CD4-positive, alpha-beta T cell (primary cell): ENCODE measurements around the gene OTOGL. TPM values are rescaled to one million over a fixed set of nuclear protein-coding genes. Genes with fewer than 3 reads are reported as not detected.

ENCODE experiments used
- ATAC-seq: fragments of 200-7000 bp; cut with Tn5 transposase; one replicate; pipeline ENCODE4 v1.10.0; 2022; ENCODE audit warnings: mild to moderate bottlenecking; ENCODE audit not compliant: poor library complexity
- CTCF ChIA-PET: fragments of 350-600 bp; sonication (Branson Sonifier 250); formaldehyde crosslinking; loops from one replicate; lab custom pipeline; 2021; ENCODE audit warnings: antibody characterized with exemption, inconsistent platforms; lab: Charles Lee
- POLR2A ChIA-PET: fragments of 350-600 bp; sonication (Branson Sonifier 250); formaldehyde crosslinking; loops from one replicate; lab custom pipeline; 2021; ENCODE audit warnings: antibody characterized with exemption, inconsistent platforms; lab: Charles Lee
- DNase-seq, 14 experiments: peaks; one replicate each; pipeline ENCODE4 v3.0.0-alpha.2; 2013 to 2020; ENCODE audit warnings: mixed read lengths in 2 of 14
- H3K27ac ChIP-seq, 2 donors: one replicate each; pipeline versions ENCODE4 v1.5.1 to v1.7.0; 2013; ENCODE audit warnings: low read length in 2 of 2, low read depth in 1 of 2, mild to moderate bottlenecking in 1 of 2
- H3K27me3 ChIP-seq, 2 experiments: 1 replicate in 1 of 2; 2 replicates in 1 of 2; pipeline versions ENCODE4 v1.6.1 to v1.7.0; 2013; ENCODE audit warnings: low read length in 2 of 2, control low read depth in 1 of 2, mild to moderate bottlenecking in 1 of 2, moderate library complexity in 1 of 2; ENCODE audit not compliant: insufficient read depth in 2 of 2, control insufficient read depth in 1 of 2
- H3K36me3 ChIP-seq: one replicate; pipeline ENCODE4 v1.6.1; 2013; ENCODE audit warnings: low read length, control low read depth; ENCODE audit not compliant: insufficient read depth
- H3K4me1 ChIP-seq: one replicate; pipeline ENCODE4 v1.6.1; 2013; ENCODE audit warnings: low read length, control low read depth; ENCODE audit not compliant: insufficient read depth
- H3K4me3 ChIP-seq: one replicate; pipeline ENCODE4 v1.5.1; 2013; ENCODE audit warnings: mild to moderate bottlenecking, low read length, moderate library complexity
- H3K9me3 ChIP-seq, 2 experiments: 1 replicate in 1 of 2; 2 replicates in 1 of 2; pipeline versions ENCODE4 v1.6.1 to v1.7.0; 2013; ENCODE audit warnings: low read length in 2 of 2, mild to moderate bottlenecking in 2 of 2, control low read depth in 1 of 2, moderate library complexity in 1 of 2; ENCODE audit not compliant: control insufficient read depth in 1 of 2, insufficient read depth in 1 of 2
- H3K27ac Mint-ChIP-seq: one replicate; pipeline ENCODE4 v1.8.0; 2020; ENCODE audit warnings: mixed read lengths
- H3K27me3 Mint-ChIP-seq: one replicate; pipeline ENCODE4 v1.8.0; 2021; ENCODE audit warnings: mixed read lengths
- H3K36me3 Mint-ChIP-seq: one replicate; pipeline ENCODE4 v1.8.0; 2021; ENCODE audit warnings: low read depth, mixed read lengths
- H3K4me1 Mint-ChIP-seq: one replicate; pipeline ENCODE4 v1.8.0; 2021; ENCODE audit warnings: low read depth, mixed read lengths
- H3K4me3 Mint-ChIP-seq: one replicate; pipeline ENCODE4 v1.8.0; 2020; ENCODE audit warnings: mild to moderate bottlenecking, mixed read lengths
- H3K9me3 Mint-ChIP-seq: one replicate; pipeline ENCODE4 v1.8.0; 2020; ENCODE audit warnings: mixed read lengths
- CTCF ChIP-seq: fragments of 200-600 bp; IDR thresholded peaks from one replicate; pipeline ENCODE4 v1.8.0; 2022; ENCODE audit warnings: antibody characterized with exemption, mild to moderate bottlenecking
- intact Hi-C, 2 experiments: fragments of 100-400 bp; cut with DNase I in 1 of 2; cut with micrococcal nuclease in 1 of 2; formaldehyde crosslinking; loops; one replicate each; pipeline versions ENCODE4 v1.15.1 to v1.9.0; 2023 to 2025; cut with DNase I, micrococcal nuclease
- total RNA-seq, 174 experiments: library from RNA in 2 of 174; stranded (reverse) in 2 of 174; gene quantifications; one replicate each; pipeline ENCODE4 v1.2.3 and lab custom pipeline; 2021 to 2026

Gene OTOGL
- total RNA-seq, 2 experiments from 2014 or later: not detected

GRCh38 chr12:80059102-80059501 is 40.2 kb upstream of the OTOGL start:
- CTCF ChIA-PET: no interaction called here
- H3K4me3 ChIP-seq: no peak overlapping the region
- Mint-ChIP-seq H3K4me1 (no peaks in the 10 kb centered on the region), H3K27me3 (peaks cover 5% of the 10 kb centered on the region), H3K36me3 (no peaks in the 10 kb centered on the region), H3K27ac (no peak overlapping the region), H3K9me3 (no peaks in the 10 kb centered on the region), H3K4me3 (no peak overlapping the region)
- DNase-seq (no peak), ATAC-seq (no peak)
- no peak for TF ChIP-seq CTCF
- POLR2A ChIA-PET: no interaction called here
- H3K4me1 ChIP-seq: no peaks in the 10 kb centered on the region
- H3K9me3 ChIP-seq: no peaks in the 10 kb centered on the region
- H3K27me3 ChIP-seq: no peaks in the 10 kb centered on the region
- no peak overlapping the region for H3K27ac ChIP-seq
- intact Hi-C loops: loop anchor here in 1 of 2 experiments (10.0 kb wide), 2 partner anchors 126 to 206 kb away; no protein-coding TSS in a partner anchor
- H3K36me3 ChIP-seq: no peaks in the 10 kb centered on the region

GRCh38 chr12:80059875-80060274 is 39.5 kb upstream of the OTOGL start:
- Histone ChIP-seq H3K4me1 (no peaks in the 10 kb centered on the region), H3K36me3 (no peaks in the 10 kb centered on the region), H3K27ac (no peak overlapping the region), H3K27me3 (no peaks in the 10 kb centered on the region), H3K4me3 (no peak overlapping the region), H3K9me3 (no peaks in the 10 kb centered on the region)
- no peaks in the 10 kb centered on the region for H3K4me1 Mint-ChIP-seq
- ATAC-seq: no peak
- no peaks in the 10 kb centered on the region for H3K9me3 Mint-ChIP-seq
- no peak overlapping the region for H3K27ac Mint-ChIP-seq
- no peak overlapping the region for H3K4me3 Mint-ChIP-seq
- intact Hi-C loops: loop anchor here in 1 of 2 experiments (10.0 kb wide), 2 partner anchors 125 to 205 kb away; no protein-coding TSS in a partner anchor
- ChIA-PET CTCF (no interaction called here), POLR2A (no interaction called here)
- no peak for DNase-seq
- no peak for TF ChIP-seq CTCF
- H3K36me3 Mint-ChIP-seq: no peaks in the 10 kb centered on the region
- H3K27me3 Mint-ChIP-seq: peaks cover 5% of the 10 kb centered on the region

GRCh38 chr12:80064269-80064668 is 35.1 kb upstream of the OTOGL start:
- Mint-ChIP-seq H3K4me3 (no peak overlapping the region), H3K27me3 (peaks cover 5% of the 10 kb centered on the region), H3K36me3 (no peaks in the 10 kb centered on the region), H3K27ac (no peak overlapping the region), H3K4me1 (no peaks in the 10 kb centered on the region), H3K9me3 (no peaks in the 10 kb centered on the region)
- DNase-seq (no peak), ATAC-seq (no peak)
- no peaks in the 10 kb centered on the region for H3K27me3 ChIP-seq
- intact Hi-C loops: no loop called here
- no peaks in the 10 kb centered on the region for H3K36me3 ChIP-seq
- ChIA-PET POLR2A (no interaction called here), CTCF (no interaction called here)
- no peaks in the 10 kb centered on the region for H3K4me1 ChIP-seq
- H3K4me3 ChIP-seq: no peak overlapping the region
- no peak for TF ChIP-seq CTCF
- H3K9me3 ChIP-seq: no peaks in the 10 kb centered on the region
- no peak overlapping the region for H3K27ac ChIP-seq
